K562 treated with DMSO at 1 percent for 48 hours (cell line): ENCODE data around the gene CYP4F22. TPM values are rescaled to one million over a fixed set of nuclear protein-coding genes. Genes with fewer than 3 reads are reported as not detected.

Experiments used
- total RNA-seq: library from RNA; unstranded; fragments of 300-600 nt; gene quantifications from 2 replicates; pipeline ENCODE4 v1.2.3, GENCODE V29; 2022; ENCODE audit warnings: low replicate concordance; ENCODE audit errors: extremely low read depth

The CYP4F22 gene
- total RNA-seq, result not detected in 2 replicates

DNA sequence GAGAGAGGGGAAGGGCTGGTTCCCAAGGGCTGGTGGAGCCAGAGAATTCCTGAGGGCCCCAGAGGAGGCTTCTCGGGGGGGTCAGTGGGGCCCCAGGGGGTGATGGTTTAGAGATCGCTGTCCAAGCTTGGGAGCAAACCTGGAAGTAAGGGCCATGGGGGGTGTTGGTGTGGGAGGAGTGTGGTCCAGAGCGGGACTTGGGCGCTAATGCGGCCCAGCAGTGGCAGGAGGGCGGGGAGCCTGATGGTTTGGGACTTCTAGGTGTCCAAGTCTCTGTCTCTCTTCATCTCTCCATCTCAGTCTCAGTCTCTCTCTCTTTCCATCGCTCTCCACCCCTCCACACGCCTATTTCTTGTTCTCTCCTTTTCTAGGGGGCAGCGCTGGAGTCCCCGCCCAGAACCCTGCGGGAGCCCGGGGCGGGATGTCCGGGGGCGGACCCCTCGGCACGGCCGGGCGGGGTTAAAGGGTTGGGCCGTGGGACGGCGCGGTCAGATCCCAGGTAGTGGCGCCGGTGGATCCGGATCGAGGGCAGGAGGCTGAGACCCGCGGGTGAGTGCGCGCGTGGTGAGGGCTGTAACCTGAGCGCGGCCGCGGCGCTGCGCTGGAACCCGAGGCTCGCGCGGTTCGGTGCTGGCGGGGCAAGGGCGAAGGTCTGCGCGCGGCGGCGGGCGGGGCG, at the start of gene CYP4F22:
Gene CYP4F22 (plus strand): TSS at position 491 of the 676 bp plus-strand sequence. CDS start 16,812 bp downstream, outside the sequence.

DNA sequence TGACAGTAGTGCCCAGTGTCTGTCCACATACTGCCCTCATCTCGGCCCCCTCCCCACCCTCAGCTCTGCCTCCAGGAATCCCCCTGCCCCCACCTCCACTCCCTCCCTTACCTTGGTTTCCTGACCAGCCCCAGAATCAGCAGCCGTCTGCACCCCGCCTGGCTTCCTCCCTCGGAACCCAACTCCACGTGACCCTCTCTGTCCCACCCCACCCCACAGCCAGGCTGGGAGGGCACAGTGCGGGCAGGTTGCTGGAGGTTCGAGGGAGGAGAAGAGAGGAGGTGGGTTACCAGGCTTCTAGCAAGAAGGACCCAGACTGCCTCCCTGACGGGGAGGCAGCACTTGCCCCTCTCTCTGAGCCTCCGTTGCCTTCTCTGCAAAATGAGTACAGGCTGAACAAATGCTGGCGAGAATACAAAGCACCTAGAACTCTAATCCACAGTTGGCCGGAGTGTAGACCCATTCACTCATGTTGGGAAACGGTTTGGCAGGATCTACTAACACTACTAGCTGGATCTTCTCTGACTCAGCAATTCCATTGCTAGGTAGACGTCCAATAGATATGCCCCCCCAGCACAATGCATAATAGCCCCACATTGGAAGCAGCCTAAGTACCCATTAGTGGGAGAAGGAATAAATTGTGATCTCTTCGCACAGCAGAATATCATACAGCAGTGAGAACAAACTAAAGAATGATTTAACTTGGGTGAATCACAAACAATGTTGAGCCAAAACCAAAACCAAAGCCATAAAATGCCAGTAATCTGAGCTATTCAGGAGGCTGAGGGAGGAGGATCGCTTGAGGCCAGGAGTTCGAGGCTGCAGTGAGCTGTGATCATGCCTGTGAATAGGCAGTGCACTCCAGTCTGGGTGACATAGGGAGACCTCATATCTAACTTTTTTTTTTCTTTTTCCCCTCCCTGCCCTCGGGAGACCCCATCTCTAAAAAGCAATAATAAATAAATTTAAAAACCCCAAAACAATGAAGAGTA, 43.6 kb upstream of the CYP4F22 start, which contains the start of gene RASAL3:
Gene RASAL3 (minus strand): TSS at position 151 of the 992 bp plus-strand sequence. CDS start 186 bp downstream, outside the sequence.

GRCh38 chr19:15479391-15480345, 28.7 kb upstream of the CYP4F22 start, which contains the start of gene PGLYRP2:
Gene PGLYRP2, minus strand, starts transcription at chr19:15479501. Its CDS starts 130 bp downstream, at chr19:15479371.

Other genes with a start within 250 kb of the CYP4F22 start
- not detected in 2 replicates for gene BRD4, start 176.0 kb upstream of the CYP4F22 start, total RNA-seq
- not detected in 2 replicates for gene AKAP8, start 128.7 kb upstream of the CYP4F22 start, total RNA-seq
- gene AKAP8L, start 89.5 kb upstream of the CYP4F22 start, total RNA-seq, result not detected in 2 replicates
- gene WIZ, start 58.6 kb upstream of the CYP4F22 start, total RNA-seq, result not detected in 2 replicates
- gene RASAL3, start 44.0 kb upstream of the CYP4F22 start, total RNA-seq, result not detected in 2 replicates
- not detected in 2 replicates for gene PGLYRP2, start 29.0 kb upstream of the CYP4F22 start, total RNA-seq
- gene CYP4F8, start 106.7 kb downstream of the CYP4F22 start, total RNA-seq, result not detected in 2 replicates
- not detected in 2 replicates for gene CYP4F3, start 132.4 kb downstream of the CYP4F22 start, total RNA-seq
- gene CYP4F12, start 164.6 kb downstream of the CYP4F22 start, total RNA-seq, result not detected in 2 replicates
- not detected in 2 replicates for gene OR10H2, start 219.5 kb downstream of the CYP4F22 start, total RNA-seq
- not detected in 2 replicates for gene OR10H3, start 229.5 kb downstream of the CYP4F22 start, total RNA-seq